GM21423 (cell line): ENCODE results near the gene CFAP141.
"Not testable (repeated sequence)": the region's sequence is repeated elsewhere in the genome, so short reads cannot be mapped to it uniquely, and the experiment has no call there.

Source experiments
- ATAC-seq: cut with Tn5 transposase; IDR thresholded peaks from one replicate; pipeline ENCODE4 v1.9.1; 2021; ENCODE audit warnings: mild to moderate bottlenecking, moderate library complexity; ENCODE audit not compliant: unreplicated experiment

CFAP141 gene

DNA sequence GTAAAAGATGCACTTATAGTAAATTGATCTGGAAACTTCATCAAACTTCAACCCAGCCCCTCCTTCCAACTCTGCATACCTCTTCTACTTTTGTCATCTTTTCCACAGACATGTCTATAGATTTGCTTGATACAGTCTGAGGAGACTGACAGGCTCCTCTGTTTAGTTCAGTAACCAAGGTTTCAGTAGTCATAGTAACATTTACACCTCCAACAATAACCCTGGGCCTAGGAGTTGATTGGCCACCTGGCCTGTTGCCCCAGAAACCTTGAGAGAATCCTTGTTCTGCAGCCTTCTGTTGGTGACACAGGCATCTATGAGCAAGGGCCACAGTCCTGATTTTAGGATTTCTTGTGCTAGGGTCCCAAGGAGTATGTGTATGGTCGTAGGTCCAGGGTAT is at the start of gene CFAP141:
Gene CFAP141, minus strand, starts transcription at position 138 of the 400 bp plus-strand sequence. Its CDS starts 26 bp downstream, at position 112.
- ATAC-seq, result no peak

DNA sequence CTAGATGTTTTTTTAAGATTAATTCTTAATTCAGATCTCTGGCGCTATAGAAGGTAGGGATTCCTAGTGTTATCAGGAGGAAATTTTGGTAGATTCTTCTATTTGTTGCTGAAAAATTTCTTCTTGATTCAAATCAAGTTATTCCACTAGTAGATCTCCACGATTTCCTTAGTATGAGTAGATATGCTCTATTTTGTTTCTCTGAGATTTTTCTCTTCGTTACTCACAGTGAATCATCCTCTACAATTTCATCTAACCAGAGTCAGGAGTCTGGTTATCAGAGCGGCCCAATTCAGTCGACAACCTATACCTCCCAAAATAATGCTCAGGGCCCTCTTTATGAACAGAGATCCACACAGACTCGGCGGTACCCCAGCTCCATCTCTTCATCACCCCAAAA is 47.5 kb upstream of the CFAP141 start:
- ATAC-seq, result no peak

DNA sequence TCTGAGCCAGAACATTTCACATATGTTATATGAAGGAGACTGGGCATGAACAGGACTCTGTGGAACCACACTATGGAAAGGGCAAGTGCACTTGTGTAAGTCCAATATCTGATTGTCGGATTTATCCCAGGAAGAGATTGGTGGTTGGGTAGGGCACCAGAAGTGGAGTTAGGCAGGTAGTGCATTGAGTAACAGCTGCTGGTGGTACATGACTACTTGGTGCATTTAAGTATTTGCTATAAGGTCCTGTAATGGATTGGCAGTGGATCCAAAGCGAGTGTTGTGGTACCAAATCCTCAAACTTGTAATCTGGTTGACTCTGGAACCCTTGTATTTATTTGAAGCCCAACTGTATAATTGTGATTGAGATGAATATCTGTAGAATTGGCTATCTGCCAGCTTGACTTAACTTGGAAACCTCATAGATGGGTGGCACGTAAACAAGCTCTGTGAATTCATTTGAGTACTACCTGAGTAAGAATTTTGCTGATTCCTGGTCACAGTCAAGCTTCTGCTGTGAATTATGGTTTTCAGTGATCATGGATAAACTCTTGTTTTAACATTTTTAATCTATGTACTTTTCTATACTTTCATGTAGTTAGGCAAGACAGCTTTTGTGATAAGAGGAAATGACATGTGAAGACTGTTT is 35.7 kb upstream of the CFAP141 start:
- no peak for ATAC-seq

DNA sequence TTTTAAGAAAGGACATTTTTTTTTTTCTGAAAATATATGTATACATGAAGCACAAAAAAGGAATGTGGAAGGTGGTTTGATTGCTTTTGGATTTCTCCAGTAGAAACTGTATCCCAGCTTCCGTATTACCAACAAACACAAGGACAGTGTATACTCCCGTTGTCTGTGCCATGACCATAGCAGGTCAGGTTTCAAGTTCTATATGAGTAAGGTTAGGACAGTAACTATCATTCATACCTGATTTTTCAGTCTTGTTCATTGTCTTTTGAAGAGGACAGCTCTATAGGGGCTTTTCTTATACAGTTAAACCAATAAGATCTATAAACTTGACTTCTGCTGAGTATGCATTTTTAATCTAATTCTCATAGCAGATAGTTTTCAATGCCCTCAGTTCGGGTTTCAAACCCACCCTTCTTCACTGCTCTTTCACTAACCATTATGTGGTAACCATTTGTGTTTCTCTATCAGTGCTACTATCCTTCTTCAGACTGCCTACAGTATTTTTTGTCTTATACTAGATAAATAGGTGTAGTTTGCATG is 34.2 kb upstream of the CFAP141 start:
- no peak for ATAC-seq

DNA sequence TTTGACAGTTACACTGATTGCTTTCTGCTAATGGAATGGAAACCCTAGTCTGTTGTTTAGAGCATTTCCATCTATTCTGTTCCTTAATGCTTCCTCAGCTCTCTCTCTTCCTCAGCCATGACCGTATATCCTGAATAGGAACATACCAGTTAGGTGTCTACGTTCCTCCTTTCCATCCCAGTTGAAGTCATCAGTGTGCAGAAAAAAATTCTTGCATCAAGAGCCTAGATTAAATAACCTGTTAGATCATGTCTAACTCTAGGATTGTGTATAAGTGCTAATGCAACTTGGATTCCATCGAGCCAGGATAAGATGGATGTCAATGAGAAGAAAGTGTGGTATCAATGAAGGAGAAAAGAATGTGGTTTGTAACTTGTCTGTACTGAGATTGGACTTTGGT is 33.4 kb upstream of the CFAP141 start:
- no peak for ATAC-seq

DNA sequence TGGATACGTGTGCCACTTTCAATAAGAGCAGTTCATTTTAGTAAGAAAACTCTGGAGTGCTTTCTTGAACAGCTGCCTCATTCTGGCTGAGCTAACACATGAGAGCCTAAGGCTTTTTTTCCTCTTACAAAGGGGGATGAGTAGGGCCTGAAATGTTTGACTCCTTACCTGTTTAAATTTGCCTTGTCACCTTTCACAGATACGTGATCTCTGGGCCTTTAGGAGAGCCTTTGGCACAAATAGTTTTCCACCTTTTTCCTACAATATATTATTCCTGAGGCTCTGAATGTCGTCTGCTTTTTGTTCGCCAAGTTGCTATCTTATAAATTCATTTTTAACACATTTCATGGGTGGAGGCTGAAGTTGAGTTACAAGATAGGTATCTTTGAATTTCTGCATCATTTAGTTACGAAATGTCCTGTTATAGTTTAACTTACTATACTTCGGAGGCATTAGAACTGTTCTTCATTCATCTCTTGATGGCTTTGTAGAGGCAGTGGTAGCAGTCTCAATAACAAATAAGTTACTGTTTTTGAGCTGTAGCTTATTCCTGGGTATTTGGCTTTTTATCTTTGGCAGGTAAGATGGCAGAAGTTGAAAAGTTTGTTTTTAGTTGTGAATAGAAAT is 31.9 kb upstream of the CFAP141 start:
- ATAC-seq, result no peak

DNA sequence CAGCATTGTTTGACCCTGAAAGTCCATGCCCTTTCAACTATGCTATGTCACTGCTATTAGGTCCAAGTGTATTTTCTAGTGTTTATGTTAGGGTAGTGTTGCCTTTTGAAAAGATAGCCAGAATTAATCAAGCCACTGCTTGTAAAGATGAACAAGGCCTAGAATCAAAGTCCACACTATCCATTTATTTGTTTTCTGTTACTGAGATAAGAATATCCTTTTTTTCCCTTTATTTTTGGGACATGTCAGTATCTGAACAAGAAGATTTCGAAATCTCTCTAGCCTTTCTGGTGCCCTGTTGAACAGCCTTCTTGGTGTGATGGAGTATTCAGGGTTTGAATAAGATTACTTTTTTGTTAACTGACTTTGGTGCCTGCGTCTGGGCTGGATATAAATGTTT is 31.3 kb upstream of the CFAP141 start:
- ATAC-seq, result no peak

DNA sequence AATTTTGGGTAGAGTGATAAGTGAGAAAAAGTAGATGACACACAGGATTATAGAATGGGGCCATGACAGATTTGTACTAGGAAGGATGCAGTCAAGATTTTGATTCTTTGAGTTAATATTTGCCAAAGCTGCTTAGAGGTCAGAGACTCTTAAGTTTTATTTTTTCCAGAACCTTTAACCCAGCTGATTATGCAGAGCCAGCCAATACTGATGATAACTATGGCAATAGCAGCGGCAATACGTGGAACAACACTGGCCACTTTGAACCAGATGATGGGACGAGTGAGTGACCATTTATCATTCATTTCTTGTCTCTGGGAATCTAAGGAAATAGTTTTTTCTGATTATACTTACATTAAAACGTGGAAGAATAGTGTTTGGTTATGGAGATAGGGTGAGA is 30.7 kb upstream of the CFAP141 start:
- no peak for ATAC-seq

DNA sequence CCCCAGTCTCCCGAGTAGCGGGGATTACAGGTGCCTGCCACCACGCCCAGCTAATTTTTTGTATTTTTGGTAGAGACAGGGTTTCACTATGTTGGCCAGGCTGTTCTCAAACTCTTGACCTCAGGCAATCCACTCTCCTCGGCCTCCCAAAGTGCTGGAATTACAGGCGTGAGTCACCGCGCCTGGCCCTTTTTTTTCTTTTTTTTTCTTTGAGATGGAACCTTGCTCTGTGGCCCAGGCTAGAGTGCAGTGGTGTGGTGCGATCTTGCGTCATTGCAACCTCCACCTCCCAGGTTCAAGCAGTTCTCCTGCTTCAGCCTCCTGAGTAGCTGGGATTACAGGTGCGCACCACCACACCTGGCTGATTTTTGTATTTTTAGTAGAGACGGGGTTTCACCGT is 27.0 kb upstream of the CFAP141 start:
- ATAC-seq, result not testable (repeated sequence)

DNA sequence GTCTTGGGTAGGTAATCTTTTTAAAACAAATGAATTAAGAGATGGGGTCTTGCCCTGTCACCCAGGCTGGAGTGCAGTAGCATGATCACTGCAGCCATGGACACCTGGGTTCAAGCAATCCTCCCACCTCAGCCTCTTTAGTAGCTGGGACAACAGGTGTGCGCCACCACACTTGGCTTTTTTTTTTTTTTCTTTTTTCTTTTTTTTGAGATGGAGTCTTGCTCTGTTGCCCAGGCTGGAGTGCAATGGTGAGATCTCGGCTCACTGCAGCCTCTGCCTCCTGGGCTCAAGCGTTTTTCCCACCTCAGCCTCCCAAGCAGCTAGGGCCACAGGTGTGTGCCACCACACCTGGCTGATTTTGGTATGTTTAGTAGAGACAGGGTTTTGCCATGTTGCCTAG is 25.0 kb upstream of the CFAP141 start:
- ATAC-seq, result not testable (repeated sequence)

DNA sequence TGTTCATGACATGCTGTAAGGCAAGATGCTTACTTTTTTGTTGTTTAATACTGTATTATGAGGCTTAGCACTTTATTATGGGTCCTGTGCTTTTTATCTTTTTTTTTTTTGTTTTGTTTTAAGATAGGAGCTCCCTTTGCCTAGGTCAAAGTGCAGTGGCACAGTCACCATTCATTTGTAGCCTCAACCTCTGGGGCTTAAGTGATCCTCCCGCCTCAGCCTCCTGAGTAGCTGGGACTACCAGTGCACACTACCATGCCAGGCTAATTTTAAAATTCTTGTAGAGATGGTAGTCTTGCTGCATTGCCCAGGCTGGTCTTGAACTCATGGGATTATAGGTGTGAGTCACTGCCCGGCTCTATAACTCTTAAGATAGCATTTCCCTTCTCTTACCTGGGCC is 19.2 kb upstream of the CFAP141 start:
- ATAC-seq, result no peak

DNA sequence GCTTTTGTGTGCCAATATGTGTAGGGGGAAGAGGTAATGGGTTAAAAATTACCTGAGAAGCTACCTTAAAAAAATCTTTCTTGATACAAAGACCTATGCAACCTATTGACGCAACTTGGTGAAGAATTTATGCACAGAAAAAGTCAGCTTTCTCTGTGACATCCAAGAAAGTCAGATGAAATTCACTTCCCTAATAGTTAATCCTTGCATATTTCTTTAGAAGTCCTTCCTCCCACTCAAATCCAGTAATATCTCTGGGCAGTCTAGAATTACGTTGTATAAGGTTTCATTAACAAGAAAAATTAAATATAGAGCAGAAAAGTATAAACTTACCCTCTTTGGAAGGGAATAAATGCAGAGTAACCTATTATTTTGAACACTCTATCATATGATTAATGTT is 17.5 kb upstream of the CFAP141 start:
- ATAC-seq, result no peak

DNA sequence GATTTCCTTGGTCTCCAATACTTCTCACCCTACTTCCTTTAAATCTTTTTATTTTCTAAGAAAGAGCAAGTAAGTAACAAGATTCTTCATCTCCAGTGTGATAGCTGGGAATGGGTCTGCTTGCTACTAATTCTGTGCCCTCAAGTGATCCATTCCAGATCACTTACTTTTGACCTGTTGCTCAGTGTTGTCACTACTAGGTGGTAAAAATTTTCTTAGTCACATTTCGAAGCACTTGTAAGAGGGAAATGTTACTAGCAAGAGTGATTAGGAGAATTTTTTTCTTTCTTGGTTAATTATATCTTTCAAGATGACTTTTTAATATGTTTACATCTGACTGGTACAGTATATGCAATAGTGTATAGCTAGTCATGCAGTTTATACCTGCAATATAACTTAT is 16.8 kb upstream of the CFAP141 start:
- no peak for ATAC-seq

DNA sequence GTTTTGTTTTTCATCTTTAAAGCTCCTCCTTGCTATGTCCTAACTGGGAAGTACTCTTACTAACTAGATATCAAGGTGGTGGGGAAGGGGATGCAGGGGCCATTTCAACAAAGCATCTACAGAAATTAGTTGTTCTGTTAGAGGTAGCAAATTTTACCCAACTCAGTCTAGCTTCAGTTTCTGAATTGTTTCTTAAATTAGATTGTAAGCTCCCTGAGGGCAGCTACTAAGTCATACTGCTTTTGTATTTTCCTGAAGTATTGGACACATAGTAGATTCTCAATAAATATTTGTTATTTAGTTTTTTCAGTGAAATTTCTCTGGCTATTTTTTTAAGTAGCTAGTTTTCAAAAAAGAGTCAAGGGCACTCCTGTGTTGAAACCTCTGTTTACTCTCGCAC is 16.4 kb upstream of the CFAP141 start:
- ATAC-seq, result no peak

DNA sequence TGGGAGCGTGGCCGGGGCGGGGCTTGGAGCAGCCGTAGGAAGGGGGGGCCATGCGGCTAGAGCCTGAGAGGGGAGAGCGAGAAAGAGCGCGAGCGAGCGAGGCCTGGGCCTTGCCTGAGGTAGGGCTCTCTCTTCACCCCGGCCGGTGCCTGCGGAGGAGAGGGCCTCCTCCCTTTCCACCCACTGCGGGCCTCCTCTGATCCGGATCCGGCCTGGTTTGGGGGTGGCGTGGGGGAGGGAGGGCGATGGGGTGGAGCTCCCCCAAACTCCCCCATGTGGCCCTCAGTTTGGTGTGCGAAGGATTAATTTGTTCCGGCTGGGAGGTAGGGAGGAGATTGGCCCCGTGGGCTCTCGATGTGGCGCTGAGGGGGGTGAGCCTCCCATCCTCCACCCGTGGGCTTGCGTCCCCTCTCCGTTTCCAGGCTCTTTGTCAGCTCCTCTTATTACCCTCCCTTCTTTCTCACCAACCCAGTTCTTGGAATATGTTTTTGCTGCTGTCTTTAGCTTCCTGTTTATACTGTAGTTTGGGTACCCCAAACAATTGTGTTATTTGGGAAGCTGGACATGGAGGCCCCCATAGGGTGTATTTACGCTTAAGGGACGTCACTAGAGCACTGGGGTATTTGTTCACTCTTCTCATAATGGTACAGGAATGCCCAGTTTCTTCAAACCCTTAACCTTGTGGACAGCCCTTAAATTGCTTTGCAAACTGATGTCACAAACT is 15.3 kb upstream of the CFAP141 start:
- ATAC-seq, result no peak

DNA sequence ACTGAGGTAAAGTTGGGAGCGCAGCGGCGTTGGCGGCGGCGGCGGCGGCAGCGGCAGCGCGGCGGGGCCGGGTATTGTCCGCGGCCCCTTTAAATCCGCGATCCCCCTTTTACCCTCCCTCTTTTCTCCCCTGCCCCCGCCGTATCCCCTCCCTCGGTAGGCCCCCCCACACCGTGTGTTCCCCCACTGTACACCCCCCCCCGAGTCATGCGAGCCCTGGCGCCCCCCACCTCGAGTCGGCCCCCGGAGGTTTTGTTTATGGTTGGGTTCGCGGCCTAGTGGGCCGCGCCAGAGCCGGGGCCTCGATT is 14.8 kb upstream of the CFAP141 start:
- ATAC-seq, result no peak

DNA sequence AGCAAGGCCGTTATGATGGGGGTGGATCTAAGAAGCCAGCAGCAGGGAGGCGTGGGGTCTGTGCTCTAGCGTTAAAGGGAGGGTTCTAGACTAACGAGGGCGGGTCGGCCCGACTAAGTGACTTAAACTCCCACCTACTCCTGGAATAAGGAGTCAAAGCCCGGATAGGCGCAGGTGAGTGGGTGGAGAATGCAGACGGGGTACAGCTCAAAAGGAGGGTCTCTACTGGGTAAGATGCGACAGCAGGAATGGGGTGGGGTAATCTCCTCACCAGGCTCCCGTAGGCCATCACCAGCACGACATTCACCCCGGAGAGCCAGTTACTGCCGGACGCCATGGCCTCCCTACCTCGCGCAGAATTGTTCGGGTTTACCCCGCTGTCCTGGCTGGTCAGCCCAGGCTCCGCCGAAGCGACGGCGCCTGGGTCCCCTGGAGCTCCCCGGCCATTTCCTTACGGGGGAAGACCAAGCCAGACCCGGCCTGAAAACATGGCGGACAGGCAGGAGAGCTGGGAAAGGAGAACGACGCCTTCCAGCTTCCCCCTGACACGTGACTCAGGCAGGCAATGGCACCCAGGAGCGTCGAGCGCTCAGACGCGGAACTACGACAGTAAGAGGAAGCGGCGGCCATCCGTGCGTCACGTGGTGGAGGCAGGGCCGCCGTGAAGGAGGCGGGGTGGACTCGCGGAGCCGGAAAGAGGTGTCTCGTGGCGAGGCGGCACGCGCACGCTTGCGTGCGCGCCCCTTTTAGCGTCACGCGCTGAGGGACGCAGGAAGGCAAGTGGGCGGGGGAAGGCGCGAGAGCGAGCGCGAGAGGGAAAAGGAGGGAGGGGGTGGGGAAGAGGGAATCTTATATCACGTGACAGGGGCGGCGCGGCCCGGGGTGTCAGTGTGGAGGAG is 14.2 kb upstream of the CFAP141 start, which contains the start of gene UBAP2L:
Gene UBAP2L, plus strand, starts transcription at position 885 of the 899 bp plus-strand sequence. CDS start 4,169 bp downstream, outside the sequence.
- peak; percentile 93 for ATAC-seq

DNA sequence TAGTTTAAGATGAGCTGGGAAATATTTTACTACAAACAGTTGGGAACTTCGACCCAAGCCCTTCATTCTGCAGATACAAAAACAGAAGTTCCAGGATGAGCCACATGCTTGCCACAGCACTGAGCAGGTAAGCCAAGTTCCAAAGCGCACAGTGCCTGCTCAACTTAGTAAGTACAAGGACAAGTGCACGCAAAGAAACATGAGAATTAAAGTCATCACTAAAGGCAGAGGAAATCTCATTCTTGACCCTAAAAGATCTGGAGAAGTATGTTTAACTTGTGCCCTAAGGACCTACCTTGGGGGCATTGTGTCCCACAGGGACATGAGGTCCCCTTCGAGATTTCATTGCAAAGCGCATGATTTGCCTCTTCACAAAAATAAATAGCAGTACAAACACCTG is 13.4 kb upstream of the CFAP141 start:
- no peak for ATAC-seq

DNA sequence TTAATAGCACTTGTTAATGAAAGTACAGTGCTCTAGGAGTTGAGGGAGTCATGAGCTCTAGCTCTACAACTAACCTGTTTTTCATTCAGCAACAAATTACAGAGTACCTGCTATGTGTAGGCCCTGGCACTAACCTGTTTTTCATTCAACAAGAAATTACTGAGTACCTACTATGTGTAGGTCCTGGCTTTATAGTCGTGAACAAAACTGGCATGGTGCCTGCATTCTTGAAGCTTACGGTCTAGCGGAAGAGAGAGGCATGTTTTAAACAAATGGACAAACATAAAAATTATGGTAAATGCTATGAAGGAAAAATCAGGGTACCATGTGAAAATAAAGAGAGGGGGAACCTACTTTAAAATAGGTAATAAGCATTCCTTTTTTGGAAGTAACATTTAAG is 12.4 kb upstream of the CFAP141 start:
- ATAC-seq, result no peak

DNA sequence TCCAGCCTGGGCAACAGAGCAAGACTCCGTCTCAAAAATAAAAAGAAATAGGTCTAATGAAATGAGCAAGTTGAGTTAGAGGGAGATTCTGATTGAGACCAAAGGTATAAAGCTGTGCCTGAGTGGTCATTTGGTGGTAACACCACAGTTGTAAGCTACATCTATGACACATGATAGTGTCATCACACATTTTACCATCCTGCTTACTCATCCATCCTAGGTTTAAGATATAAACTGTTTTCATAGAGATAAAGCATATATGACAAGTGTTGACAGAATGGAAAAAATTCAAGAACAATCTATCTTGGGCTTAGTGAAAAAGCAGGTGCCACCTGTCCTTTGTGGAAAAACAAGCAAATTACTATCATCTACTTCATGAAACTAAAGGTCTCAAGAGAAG is 7.1 kb upstream of the CFAP141 start:
- no peak for ATAC-seq

DNA sequence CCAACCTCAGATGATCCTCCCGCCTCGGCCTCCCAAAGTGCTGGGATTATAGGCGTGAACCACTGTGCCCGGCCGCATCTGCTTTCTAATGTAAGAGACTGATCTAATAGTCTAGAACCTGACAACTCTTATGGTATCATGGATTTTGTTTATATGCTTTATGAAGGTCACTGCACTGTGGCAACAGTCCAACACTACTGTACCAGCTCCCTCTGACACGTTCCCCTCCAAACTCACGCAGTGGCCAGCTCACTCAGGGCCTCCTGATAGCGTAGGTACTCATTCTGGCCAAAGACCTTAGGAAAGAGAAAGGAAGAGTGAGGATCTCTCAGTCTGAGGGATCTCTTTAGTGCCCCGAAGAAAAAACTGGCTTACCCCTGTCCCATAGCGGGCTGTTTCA is 6.0 kb upstream of the CFAP141 start:
- no peak for ATAC-seq
